Measurements from ENCODE around the gene AP2M1.

- TF ChIP-seq MAZ (IDR thresholded peaks at IDR 0.05; ENCODE audit: borderline replicate concordance, low read depth, low read length) (no peak), MAZ (CRISPR knock-in tag; IDR thresholded peaks at IDR 0.05; ENCODE audit: low read depth) (no peak), RAD21 (CRISPR knock-in tag; IDR thresholded peaks at IDR 0.05) (no peak), ZSCAN31 (CRISPR knock-in tag; IDR thresholded peaks at IDR 0.05; ENCODE audit: low read depth) (no peak), CTCF (CRISPR knock-in tag; IDR thresholded peaks at IDR 0.05) (no peak), ZNF276 (CRISPR knock-in tag; IDR thresholded peaks at IDR 0.05; ENCODE audit: low read depth) (no peak), HNRNPL (IDR thresholded peaks at IDR 0.05; ENCODE audit: low read depth, low read length) (no peak)
- TF ChIP-seq, protein P1, sequence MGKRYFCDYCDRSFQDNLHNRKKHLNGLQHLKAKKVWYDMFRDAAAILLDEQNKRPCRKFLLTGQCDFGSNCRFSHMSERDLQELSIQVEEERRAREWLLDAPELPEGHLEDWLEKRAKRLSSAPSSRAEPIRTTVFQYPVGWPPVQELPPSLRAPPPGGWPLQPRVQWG (CRISPR knock-in tag; IDR thresholded peaks at IDR 0.05; ENCODE audit: borderline replicate concordance, low read depth) = no peak
Observed at GRCh38 chr3:184223946-184224345, 49.3 kb downstream of the AP2M1 start.
